ENCODE measurements around the gene PDE6D.

DNA sequence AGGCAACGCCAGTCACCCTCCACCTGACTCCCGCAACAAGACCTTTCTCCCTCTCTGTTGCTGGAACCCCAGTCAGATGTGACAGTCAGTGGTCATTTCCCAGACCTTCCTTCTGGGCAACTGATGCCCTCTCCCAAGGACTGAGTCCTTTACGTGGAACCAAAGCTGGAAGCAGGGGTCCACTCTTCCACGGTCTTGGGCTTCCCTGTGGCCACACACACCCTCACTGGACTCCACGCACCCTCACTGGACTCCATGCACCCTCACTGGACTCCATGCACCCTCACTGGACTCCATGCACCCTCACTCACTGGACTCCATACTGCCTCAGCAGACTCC is 65.6 kb downstream of the PDE6D start:
- TF ChIP-seq EZH2phosphoT487 (IDR thresholded peaks at IDR 0.05; ENCODE audit: borderline replicate concordance, low read length): no peak
- TF ChIP-seq, protein P1, sequence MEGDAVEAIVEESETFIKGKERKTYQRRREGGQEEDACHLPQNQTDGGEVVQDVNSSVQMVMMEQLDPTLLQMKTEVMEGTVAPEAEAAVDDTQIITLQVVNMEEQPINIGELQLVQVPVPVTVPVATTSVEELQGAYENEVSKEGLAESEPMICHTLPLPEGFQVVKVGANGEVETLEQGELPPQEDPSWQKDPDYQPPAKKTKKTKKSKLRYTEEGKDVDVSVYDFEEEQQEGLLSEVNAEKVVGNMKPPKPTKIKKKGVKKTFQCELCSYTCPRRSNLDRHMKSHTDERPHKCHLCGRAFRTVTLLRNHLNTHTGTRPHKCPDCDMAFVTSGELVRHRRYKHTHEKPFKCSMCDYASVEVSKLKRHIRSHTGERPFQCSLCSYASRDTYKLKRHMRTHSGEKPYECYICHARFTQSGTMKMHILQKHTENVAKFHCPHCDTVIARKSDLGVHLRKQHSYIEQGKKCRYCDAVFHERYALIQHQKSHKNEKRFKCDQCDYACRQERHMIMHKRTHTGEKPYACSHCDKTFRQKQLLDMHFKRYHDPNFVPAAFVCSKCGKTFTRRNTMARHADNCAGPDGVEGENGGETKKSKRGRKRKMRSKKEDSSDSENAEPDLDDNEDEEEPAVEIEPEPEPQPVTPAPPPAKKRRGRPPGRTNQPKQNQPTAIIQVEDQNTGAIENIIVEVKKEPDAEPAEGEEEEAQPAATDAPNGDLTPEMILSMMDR (conservative IDR thresholded peaks at IDR 0.05; ENCODE audit: low read depth, low read length): peak; percentile 38; the same call in 1 of the 2 replicates
- no peak for TF ChIP-seq EZH2 (IDR thresholded peaks at IDR 0.05; ENCODE audit: low read length, unreplicated experiment)

Data from PC-3 (cell line).